HG03354 (cell line): Measurements from ENCODE around the gene CLSTN2.
A peak's percentile ranks its signal among the peaks of the same experiment; 100 is the strongest.

ENCODE experiments used
- ATAC-seq: cut with Tn5 transposase; IDR thresholded peaks from one replicate; pipeline ENCODE4 v1.9.1; 2021; ENCODE audit warnings: mild to moderate bottlenecking; ENCODE audit not compliant: unreplicated experiment, poor library complexity, severe bottlenecking

Gene CLSTN2

GRCh38 chr3:140536926-140537726 lies 602.1 kb downstream of the CLSTN2 start:
- ATAC-seq: no peak

- no peak for ATAC-seq
Measured at GRCh38 chr3:140537727-140538082, 602.7 kb downstream of the CLSTN2 start.

- peak; percentile 87 for ATAC-seq
Measured at GRCh38 chr3:140540262-140540661, 605.3 kb downstream of the CLSTN2 start.

GRCh38 chr3:140541975-140542653 lies 607.1 kb downstream of the CLSTN2 start:
- ATAC-seq: no peak

- no peak for ATAC-seq
Measured at GRCh38 chr3:140545197-140545596, 610.2 kb downstream of the CLSTN2 start.

- no peak for ATAC-seq
Measured at GRCh38 chr3:140545756-140546155, 610.8 kb downstream of the CLSTN2 start.

- no peak for ATAC-seq
Measured at GRCh38 chr3:140546649-140547048, 611.7 kb downstream of the CLSTN2 start.

GRCh38 chr3:140552403-140552802 lies 617.4 kb downstream of the CLSTN2 start:
- ATAC-seq: no peak

- no peak for ATAC-seq
Measured at GRCh38 chr3:140552898-140553297, 617.9 kb downstream of the CLSTN2 start.

GRCh38 chr3:140553591-140553990 lies 618.6 kb downstream of the CLSTN2 start:
- no peak for ATAC-seq

GRCh38 chr3:140555666-140556065 lies 620.7 kb downstream of the CLSTN2 start:
- no peak for ATAC-seq

- no peak for ATAC-seq
Measured at GRCh38 chr3:140557476-140557875, 622.5 kb downstream of the CLSTN2 start.

- ATAC-seq: no peak
Measured at GRCh38 chr3:140559546-140559945, 624.6 kb downstream of the CLSTN2 start.

GRCh38 chr3:140563206-140563760 lies 628.3 kb downstream of the CLSTN2 start:
- no peak for ATAC-seq

GRCh38 chr3:140568131-140568530 lies 633.1 kb downstream of the CLSTN2 start:
- ATAC-seq: no peak

- ATAC-seq: no peak
Measured at GRCh38 chr3:140568842-140569520, 634.0 kb downstream of the CLSTN2 start.

GRCh38 chr3:140570602-140571001 lies 635.6 kb downstream of the CLSTN2 start:
- ATAC-seq: no peak

GRCh38 chr3:140571836-140572235 lies 636.9 kb downstream of the CLSTN2 start:
- ATAC-seq: no peak

GRCh38 chr3:140572334-140572733 lies 637.3 kb downstream of the CLSTN2 start:
- no peak for ATAC-seq

GRCh38 chr3:140573011-140573410 lies 638.0 kb downstream of the CLSTN2 start:
- ATAC-seq: no peak
